Neural progenitor cell (in vitro differentiated cells): ENCODE data around the gene RASD1.

ENCODE experiments used
- CTCF ChIP-seq: fragments of 200-600 bp; sonication (generic); IDR thresholded peaks from 2 replicates; pipeline ENCODE4 v1.5.1; 2017; ENCODE audit warnings: antibody characterized with exemption, mild to moderate bottlenecking
- EZH2 ChIP-seq: fragments of 200-600 bp; sonication (generic); IDR thresholded peaks from 2 replicates; pipeline ENCODE4 v1.6.1; 2017; ENCODE audit warnings: antibody characterized with exemption, mild to moderate bottlenecking, moderate library complexity
- EZH2phosphoT487 ChIP-seq: fragments of 200-600 bp; sonication (generic); IDR thresholded peaks from 2 replicates; pipeline ENCODE4 v1.6.1; 2017; ENCODE audit warnings: antibody characterized with exemption

- TF ChIP-seq CTCF, result no peak
- no peak for TF ChIP-seq EZH2phosphoT487
- TF ChIP-seq EZH2, result no peak
Measured at GRCh38 chr17:17454276-17454675, 41.9 kb downstream of the RASD1 start.
